Loucy (cell line): ENCODE results near the gene TMPRSS2.

ENCODE experiments used
- H2AFZ ChIP-seq: fragments of 200-600 bp; sonication (generic); 2 replicates; pipeline ENCODE4 v1.6.0; 2016; ENCODE audit warnings: antibody characterized with exemption, mild to moderate bottlenecking, low read length, moderate library complexity
- H3F3A ChIP-seq: fragments of 200-600 bp; 2 replicates; pipeline ENCODE4 v1.6.0; 2016; ENCODE audit warnings: antibody characterized with exemption, low read depth, mild to moderate bottlenecking
- H3K27me3 ChIP-seq: fragments of 200-600 bp; sonication (generic); 2 replicates; pipeline ENCODE4 v1.6.1; 2014; ENCODE audit warnings: low read length, mild to moderate bottlenecking; ENCODE audit not compliant: insufficient read depth, poor library complexity, severe bottlenecking
- H3K36me3 ChIP-seq: fragments of 200-600 bp; sonication (generic); 2 replicates; pipeline ENCODE4 v1.6.1; 2016; ENCODE audit warnings: low read length; ENCODE audit not compliant: insufficient read depth
- H3K4me1 ChIP-seq: fragments of 200-600 bp; sonication (generic); 2 replicates; pipeline ENCODE4 v1.5.1; 2014; ENCODE audit warnings: low read length, mild to moderate bottlenecking; ENCODE audit not compliant: insufficient read depth, poor library complexity, severe bottlenecking
- H3K4me2 ChIP-seq: fragments of 200-600 bp; sonication (generic); 2 replicates; pipeline ENCODE4 v1.6.0; 2014; ENCODE audit warnings: antibody characterized with exemption, low read length, low read depth, mild to moderate bottlenecking; ENCODE audit not compliant: poor library complexity, severe bottlenecking
- H3K4me3 ChIP-seq: fragments of 200-600 bp; sonication (generic); 2 replicates; pipeline ENCODE4 v1.5.1; 2014; ENCODE audit warnings: low read length, mild to moderate bottlenecking, mixed read lengths; ENCODE audit not compliant: poor library complexity, severe bottlenecking
- H3K79me2 ChIP-seq: fragments of 200-600 bp; sonication (generic); 2 replicates; pipeline ENCODE4 v1.6.1; 2014; ENCODE audit warnings: low read length; ENCODE audit not compliant: insufficient read depth
- H3K9ac ChIP-seq: fragments of 200-600 bp; sonication (generic); 2 replicates; pipeline ENCODE4 v1.6.0; 2014; ENCODE audit warnings: mild to moderate bottlenecking, low read depth, low read length, moderate library complexity; ENCODE audit not compliant: poor library complexity, severe bottlenecking
- H3K9me2 ChIP-seq: fragments of 200-600 bp; sonication (generic); replicated peaks from 2 replicates; pipeline ENCODE4 v1.6.1; 2016; ENCODE audit warnings: low read depth, low read length, mixed read lengths
- H3K9me3 ChIP-seq: fragments of 200-600 bp; sonication (generic); 2 replicates; pipeline ENCODE4 v1.6.1; 2014; ENCODE audit warnings: mild to moderate bottlenecking, antibody characterized with exemption, low read length, low read depth; ENCODE audit not compliant: insufficient read depth
- H4K20me1 ChIP-seq: fragments of 200-600 bp; sonication (generic); 2 replicates; pipeline ENCODE4 v1.6.0; 2014; ENCODE audit warnings: antibody characterized with exemption, low read length, mild to moderate bottlenecking; ENCODE audit not compliant: insufficient read depth, poor library complexity, severe bottlenecking
- CTCF ChIP-seq: fragments of 200-600 bp; sonication (generic); conservative IDR thresholded peaks from 2 replicates; pipeline ENCODE4 v1.5.1; 2014; ENCODE audit warnings: mild to moderate bottlenecking, antibody characterized with exemption, low read length
- EZH2phosphoT487 ChIP-seq: fragments of 200-600 bp; IDR thresholded peaks from 2 replicates; pipeline ENCODE4 v1.6.1; 2018; ENCODE audit warnings: antibody characterized with exemption, mild to moderate bottlenecking, moderate library complexity, borderline replicate concordance

Gene TMPRSS2

GRCh38 chr21:41475714-41476420 is 32.1 kb downstream of the TMPRSS2 start:
- Histone ChIP-seq H3K79me2 (no peaks in the 10 kb centered on the region), H3K36me3 (no peaks in the 10 kb centered on the region), H3K27me3 (no peaks in the 10 kb centered on the region), H3K4me3 (no peak overlapping the region), H2AFZ (no peak overlapping the region), H3F3A (no peaks in the 10 kb centered on the region), H4K20me1 (no peaks in the 10 kb centered on the region), H3K9ac (no peak overlapping the region), H3K9me3 (no peaks in the 10 kb centered on the region), H3K4me1 (no peaks in the 10 kb centered on the region), H3K9me2 (no peaks in the 10 kb centered on the region), H3K4me2 (no peak overlapping the region)
- no peak for TF ChIP-seq CTCF
- TF ChIP-seq EZH2phosphoT487, result no peak

DNA sequence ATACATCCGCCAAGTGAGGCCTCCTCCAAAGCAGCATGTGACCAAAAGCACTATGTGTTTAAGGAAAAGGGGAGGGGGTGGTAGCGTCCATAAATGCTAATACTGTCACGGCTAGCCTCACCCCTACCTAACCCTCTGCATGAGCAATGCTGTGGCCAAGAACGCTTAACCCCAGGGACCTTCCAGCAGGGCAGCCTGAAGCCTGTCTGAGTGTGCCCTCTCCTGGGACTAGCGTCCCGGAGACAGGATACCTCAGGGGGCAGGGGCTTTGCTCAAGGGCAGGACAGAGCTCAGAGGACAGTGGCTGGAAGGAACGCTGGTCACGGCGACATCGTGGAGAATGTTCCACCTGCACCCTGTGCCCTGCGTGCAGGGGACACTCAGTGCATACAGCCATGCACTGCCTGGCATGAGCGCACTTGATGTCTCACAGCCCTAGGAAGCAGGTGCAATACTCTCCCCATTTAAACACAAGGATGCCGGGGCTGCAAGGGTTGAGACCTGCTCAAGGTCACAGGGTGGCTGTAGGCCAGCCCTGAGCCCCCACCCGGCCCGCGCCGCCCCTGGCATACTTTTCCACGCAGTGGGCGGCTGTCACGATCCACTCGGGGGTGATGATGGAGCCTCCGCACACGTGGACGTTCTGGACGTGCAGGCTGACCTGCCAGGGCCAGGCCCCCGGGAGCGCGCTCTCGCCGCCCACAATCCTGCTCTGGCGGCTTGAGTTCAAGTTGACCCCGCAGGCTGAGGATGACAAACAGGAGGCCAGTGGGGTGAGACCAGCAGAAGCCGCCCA is 35.0 kb downstream of the TMPRSS2 start:
- H3K27me3 ChIP-seq, result no peaks in the 10 kb centered on the region
- H3K4me1 ChIP-seq, result no peaks in the 10 kb centered on the region
- H2AFZ ChIP-seq, result no peak overlapping the region
- no peak overlapping the region for H3K9ac ChIP-seq
- H4K20me1 ChIP-seq, result no peaks in the 10 kb centered on the region
- H3K36me3 ChIP-seq, result no peaks in the 10 kb centered on the region
- H3K9me2 ChIP-seq, result no peaks in the 10 kb centered on the region
- H3K4me2 ChIP-seq, result no peak overlapping the region
- H3K4me3 ChIP-seq, result no peak overlapping the region
- TF ChIP-seq CTCF, result no peak
- TF ChIP-seq EZH2phosphoT487, result no peak
- no peaks in the 10 kb centered on the region for H3F3A ChIP-seq
- H3K79me2 ChIP-seq, result no peaks in the 10 kb centered on the region
- no peaks in the 10 kb centered on the region for H3K9me3 ChIP-seq

DNA sequence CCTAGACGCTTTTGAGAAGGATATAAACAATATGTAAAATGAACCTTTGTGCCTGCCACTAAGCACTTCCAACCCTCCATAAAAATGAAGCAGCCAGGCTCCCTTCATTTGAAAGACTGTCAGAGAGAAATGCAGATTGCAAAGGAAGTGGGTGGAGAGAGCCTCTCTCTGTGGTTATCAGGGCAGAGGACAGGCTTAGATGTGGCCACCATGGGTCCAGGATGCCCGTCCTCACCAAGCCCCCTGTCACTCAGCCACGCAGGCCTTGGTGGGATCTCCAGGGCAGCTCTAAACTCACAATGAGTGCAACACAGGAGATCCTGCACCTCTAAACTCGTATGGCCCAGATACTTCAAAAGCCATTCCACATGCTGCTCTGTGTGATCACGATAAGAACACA is 37.9 kb downstream of the TMPRSS2 start:
- Histone ChIP-seq H3K9me2 (no peaks in the 10 kb centered on the region), H2AFZ (no peak overlapping the region), H3K9ac (no peak overlapping the region), H3K27me3 (no peaks in the 10 kb centered on the region), H3F3A (no peaks in the 10 kb centered on the region), H3K4me2 (no peak overlapping the region), H4K20me1 (no peaks in the 10 kb centered on the region), H3K9me3 (no peaks in the 10 kb centered on the region), H3K4me3 (no peak overlapping the region), H3K79me2 (no peaks in the 10 kb centered on the region), H3K36me3 (no peaks in the 10 kb centered on the region), H3K4me1 (no peaks in the 10 kb centered on the region)
- TF ChIP-seq CTCF (no peak), EZH2phosphoT487 (no peak)
